ENCODE results near the gene CSNK1G1. TPM values are rescaled to one million over a fixed set of nuclear protein-coding genes. Genes with fewer than 3 reads are reported as not detected.
"Not testable (repeated sequence)": the region's sequence is repeated elsewhere in the genome, so short reads cannot be mapped to it uniquely, and the experiment has no call there.

Gene CSNK1G1
- 33.2 and 37.6 TPM in 2 replicates for total RNA-seq

DNA sequence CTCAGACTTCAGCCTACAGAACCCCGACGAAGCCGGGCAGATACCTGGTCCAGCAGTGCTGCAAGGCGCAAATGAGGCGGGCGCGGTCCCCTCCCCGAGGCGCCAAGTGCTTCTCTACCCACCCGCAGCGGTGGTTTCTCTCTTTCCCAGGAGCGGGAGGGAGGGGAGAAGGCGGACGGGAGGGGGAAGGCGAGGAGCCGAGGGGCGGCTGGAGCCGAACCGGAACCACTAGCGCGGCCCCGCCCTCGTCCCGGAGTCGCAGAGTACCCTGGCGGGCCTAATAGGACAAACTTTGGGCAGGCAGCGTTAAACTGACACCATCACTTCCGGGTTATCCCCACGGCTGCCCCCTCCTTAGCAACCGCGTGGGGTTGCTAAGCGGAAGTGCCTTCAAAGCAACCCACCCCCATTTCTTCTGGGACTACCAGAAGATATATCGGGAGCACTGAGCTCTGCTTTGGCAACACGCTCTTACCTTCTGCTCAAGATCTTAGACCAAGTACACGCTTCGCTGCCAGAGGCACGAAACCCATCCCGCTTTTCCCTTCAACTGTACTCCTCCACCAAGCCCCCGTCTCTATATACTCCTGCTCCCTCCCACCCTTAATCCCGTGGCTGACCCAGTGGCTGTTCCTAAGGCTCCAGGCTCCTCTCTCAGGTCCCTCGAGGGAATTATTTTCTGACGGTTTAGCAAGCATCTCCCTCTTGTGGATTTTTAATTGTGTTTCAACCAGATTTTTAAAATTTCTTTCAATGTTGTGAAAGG is at the start of gene CSNK1G1:
CSNK1G1 (minus strand) TSS at position 230 of the 766 bp plus-strand sequence. CDS start 55,674 bp downstream, outside the sequence.
- peak within 1 kb of the TSS; percentile 77 for H3K4me3 ChIP-seq (ENCODE audit: low read depth, low read length)
- peak; percentile 99 for DNase-seq (ENCODE audit: low read depth)

GRCh38 chr15:64400583-64400982 is 44.6 kb upstream of the CSNK1G1 start:
- no peak for DNase-seq (ENCODE audit: low read depth)
- H3K4me3 ChIP-seq (ENCODE audit: low read depth, low read length): no peak overlapping the region

More for the DNA sequence above, at the start of gene CSNK1G1:
- TF ChIP-seq, protein P1, sequence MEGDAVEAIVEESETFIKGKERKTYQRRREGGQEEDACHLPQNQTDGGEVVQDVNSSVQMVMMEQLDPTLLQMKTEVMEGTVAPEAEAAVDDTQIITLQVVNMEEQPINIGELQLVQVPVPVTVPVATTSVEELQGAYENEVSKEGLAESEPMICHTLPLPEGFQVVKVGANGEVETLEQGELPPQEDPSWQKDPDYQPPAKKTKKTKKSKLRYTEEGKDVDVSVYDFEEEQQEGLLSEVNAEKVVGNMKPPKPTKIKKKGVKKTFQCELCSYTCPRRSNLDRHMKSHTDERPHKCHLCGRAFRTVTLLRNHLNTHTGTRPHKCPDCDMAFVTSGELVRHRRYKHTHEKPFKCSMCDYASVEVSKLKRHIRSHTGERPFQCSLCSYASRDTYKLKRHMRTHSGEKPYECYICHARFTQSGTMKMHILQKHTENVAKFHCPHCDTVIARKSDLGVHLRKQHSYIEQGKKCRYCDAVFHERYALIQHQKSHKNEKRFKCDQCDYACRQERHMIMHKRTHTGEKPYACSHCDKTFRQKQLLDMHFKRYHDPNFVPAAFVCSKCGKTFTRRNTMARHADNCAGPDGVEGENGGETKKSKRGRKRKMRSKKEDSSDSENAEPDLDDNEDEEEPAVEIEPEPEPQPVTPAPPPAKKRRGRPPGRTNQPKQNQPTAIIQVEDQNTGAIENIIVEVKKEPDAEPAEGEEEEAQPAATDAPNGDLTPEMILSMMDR (IDR thresholded peaks at IDR 0.05; ENCODE audit: insufficient read depth, low read depth, low read length): peak; percentile 55

DNA sequence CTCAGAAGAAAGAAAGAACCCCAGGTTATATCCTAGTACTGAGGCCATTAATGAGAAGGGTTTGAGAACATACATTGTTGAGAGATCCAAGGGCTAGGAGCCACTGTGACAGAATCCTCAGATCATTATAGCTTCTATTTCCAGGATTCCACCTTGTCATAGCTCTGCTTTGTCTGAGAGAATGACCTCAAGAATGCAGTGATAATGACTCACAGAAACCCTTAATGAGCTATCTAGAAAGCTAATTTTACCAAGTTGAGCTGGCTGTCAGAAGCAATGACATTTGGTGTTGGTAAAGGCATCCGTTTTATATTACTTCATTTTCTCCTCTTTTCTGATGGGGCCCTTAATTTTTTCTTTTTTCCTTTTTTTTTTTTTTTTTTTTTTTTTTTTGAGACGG is 42.6 kb upstream of the CSNK1G1 start:
- TF ChIP-seq, protein P1 (IDR thresholded peaks at IDR 0.05; ENCODE audit: insufficient read depth, low read depth, low read length): no peak
- DNase-seq (ENCODE audit: low read depth): no peak
- no peak overlapping the region for H3K4me3 ChIP-seq (ENCODE audit: low read depth, low read length)

More at GRCh38 chr15:64400583-64400982, 44.6 kb upstream of the CSNK1G1 start:
- TF ChIP-seq, protein P1 (IDR thresholded peaks at IDR 0.05; ENCODE audit: insufficient read depth, low read depth, low read length): no peak

- H3K4me3 ChIP-seq (ENCODE audit: low read depth, low read length): no peak overlapping the region
- TF ChIP-seq, protein P1 (IDR thresholded peaks at IDR 0.05; ENCODE audit: insufficient read depth, low read depth, low read length): no peak
- DNase-seq (ENCODE audit: low read depth): no peak
Measured at GRCh38 chr15:64396789-64397188, 40.8 kb upstream of the CSNK1G1 start.

DNA sequence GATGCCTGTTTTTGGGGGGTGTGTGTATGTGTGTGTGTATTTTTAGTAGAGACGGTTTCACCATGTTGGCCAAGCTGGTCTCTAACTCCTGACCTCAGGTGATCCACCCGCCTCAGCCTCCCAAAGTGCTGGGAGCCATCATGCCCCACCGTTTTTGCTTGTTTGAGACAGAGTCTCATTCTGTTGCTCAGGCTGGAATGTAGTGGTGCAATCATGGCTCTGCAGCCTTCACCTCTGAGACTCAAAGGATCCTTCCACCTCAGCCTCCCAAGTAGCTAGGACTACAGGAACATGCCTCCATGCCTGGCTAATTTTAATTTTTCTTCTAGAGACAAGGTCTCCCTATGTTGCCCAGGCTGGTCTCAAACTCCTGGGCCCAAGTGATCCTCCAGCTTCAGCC is 36.5 kb upstream of the CSNK1G1 start:
- DNase-seq (ENCODE audit: low read depth); H3K4me3 ChIP-seq (ENCODE audit: low read depth, low read length): not testable (repeated sequence)

DNA sequence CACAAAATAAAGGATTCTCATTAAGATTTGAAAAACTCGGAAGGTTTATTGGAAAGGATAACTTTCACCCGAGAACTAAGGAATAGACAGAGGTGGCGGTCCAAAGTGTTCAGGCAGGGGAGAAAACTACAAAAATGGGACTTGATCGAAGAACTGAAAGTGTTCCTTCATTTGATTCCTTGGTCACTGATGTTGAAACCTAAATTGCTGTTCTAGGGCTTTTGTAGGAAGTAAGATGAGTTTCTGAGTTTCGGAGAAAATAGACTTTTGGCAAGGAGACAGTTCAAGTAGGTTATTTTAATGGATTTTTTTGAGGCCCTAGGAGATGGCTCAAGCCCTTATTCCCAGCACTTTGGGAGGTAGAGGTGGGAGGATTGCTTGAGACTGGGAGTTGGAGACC is 33.1 kb upstream of the CSNK1G1 start:
- TF ChIP-seq, protein P1 (IDR thresholded peaks at IDR 0.05; ENCODE audit: insufficient read depth, low read depth, low read length): no peak
- peak overlapping the region; percentile 72 for H3K4me3 ChIP-seq (ENCODE audit: low read depth, low read length)
- no peak for DNase-seq (ENCODE audit: low read depth)

DNA sequence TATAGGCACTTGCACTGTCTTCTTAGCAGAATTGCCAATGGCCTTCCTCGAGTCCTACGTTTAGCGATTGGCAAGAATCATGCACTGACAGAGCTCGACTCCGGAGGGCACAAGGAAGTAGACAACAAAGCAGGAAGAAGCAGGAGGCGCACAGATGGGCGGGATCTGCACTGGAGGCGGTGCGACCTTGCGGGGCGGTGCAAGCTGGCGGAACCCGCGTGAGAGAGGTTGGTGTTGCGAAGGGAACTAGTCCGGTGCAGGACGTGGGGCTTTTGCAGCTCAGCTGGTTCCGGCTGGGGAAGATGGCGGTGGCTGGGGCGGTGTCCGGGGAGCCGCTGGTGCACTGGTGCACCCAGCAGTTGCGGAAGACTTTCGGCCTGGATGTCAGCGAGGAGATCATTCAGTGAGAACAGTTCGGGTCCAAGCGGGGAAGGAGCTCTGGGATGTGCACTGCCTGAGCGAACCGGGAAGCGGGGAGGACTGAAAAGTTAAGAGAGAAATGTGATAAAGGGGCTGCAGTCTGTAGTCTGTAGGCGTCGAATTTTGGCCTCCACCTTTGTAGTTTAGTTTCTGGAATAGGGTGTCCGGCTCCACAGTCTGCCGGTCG is 31.7 kb upstream of the CSNK1G1 start, which contains the start of gene TRIP4:
TRIP4 (plus strand) TSS at position 275 of the 607 bp plus-strand sequence; CDS start at position 303, 28 bp downstream.
- peak within 1 kb of the TSS; percentile 72 for H3K4me3 ChIP-seq (ENCODE audit: low read depth, low read length)
- TF ChIP-seq, protein P1 (IDR thresholded peaks at IDR 0.05; ENCODE audit: insufficient read depth, low read depth, low read length): no peak
- DNase-seq (ENCODE audit: low read depth): peak; percentile 98
